ENCODE data around the gene MAP7D1.
"Not testable (repeated sequence)": the region's sequence is repeated elsewhere in the genome, so short reads cannot be mapped to it uniquely, and the experiment has no call there.

The MAP7D1 gene

DNA sequence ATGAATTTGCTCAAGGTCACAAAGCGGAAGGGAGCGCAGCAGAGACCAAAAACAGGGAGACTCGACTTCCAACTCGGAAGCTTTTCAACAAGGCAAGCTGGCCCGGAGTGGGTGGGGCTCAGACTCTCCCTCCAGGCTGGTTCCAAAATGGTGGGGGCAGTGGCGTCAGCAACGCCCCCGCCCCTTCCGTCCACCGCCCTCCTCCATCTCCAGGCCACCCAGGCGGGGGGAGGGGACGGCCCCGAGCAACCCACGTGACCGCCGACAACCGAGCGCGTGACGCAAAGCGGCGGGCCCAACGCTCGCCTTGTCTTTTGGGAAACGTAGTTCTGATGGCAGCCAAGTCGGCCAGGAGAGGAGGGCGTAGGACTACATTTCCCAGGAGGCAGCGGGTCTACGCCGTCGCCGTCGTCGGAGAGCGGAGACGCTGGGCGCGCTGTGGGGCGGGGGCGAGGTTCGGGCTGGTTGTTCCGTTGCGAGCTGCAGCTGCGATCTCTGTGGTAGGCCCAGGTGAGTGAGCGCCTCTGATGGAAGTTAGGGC is 68.1 kb downstream of the MAP7D1 start, which contains the start of gene THRAP3:
TSS of gene THRAP3 (plus strand) at position 448 of the 541 bp plus-strand sequence. CDS start 58,121 bp downstream, outside the sequence.
- FAIRE-seq (peak; percentile 98), DNase-seq (ENCODE audit: extremely low spot score, insufficient read length, low read depth) (peak; percentile 88)

DNA sequence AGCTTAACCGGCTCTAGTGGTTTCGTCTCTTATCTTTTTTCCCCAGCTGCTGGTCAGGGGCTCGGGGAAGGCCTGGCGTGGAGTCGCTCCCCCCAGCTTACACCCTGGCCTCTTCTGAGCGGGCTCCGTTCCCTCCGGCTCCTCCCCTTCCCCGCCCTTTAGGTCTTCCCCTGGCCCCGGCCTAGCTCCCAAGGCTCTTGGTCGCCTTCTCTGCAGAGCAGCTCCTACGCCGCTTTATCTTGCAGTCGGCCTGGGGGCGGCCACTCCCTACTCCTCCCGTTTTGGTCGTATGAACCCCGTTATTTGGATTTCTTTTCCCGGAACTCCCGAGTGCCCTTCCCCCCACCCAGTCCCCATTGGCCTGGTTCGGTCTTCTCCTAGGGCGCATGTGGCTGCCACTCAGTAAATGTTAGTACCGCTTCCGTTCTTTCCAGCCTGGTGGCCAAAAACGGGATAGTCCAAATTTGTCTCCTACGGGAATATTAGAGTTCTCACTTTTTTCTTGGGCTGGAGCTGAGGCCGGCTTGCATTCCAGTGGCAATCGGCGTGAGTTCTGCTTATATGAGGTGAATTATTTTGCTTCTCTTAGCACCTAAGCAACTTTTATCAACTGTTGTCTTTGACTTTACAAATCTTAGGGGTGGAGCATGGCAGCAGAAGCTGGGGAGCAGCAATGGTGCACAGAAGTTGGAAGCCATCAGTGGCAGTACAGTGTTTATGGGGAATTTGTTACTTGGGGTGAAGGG is 68.8 kb downstream of the MAP7D1 start:
- FAIRE-seq = peak; percentile 56
- DNase-seq (ENCODE audit: extremely low spot score, insufficient read length, low read depth) = peak; percentile 67

DNA sequence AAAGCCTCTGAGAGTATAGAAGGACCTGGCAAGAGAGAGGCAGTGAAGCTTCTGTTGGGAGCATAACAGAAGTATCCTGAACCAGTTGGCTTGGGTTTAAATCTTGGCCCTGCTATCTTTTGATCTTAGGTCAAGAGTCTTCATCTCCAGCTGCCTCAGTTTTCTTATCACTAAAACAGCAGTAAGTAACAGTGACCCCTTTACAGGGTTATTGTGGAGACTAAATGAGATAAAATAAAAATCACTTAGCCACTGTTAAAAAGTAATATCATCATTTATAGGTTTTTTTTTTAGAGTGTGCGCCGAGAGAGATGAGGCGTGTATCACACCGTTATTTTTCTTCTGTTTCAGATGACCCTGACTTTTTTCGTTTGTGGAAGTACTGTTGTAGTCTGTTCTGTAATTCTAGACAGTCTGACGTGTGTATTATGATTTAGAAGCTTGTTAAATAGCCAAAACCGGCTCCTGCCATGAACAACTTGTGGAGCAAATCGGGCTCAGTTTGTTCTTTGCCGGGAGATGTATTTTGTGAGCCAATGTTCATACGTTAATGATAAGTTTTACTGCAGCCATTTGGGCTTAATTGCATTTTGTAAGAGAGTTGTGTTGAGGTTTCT is 69.4 kb downstream of the MAP7D1 start:
- DNase-seq (ENCODE audit: extremely low spot score, insufficient read length, low read depth) (no peak), FAIRE-seq (no peak)

DNA sequence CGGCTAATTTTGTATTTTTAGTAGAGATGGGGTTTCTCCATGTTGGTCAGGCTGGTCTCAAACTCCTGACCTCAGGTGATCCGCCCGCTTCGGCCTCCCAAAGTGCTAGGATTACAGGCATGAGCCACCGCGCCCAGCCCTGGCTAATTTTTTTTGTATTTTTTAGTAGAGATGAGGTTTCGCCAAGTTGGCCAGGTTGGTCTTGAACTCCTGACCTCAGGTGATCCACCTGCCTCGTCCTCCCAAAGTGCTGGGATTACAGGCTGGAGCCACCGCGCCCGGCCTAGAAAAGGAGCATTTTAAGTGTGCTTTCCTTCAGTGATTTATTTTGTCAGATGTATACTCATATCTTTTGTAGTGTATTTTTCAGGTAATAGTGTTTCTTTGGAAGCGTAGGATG is 74.3 kb downstream of the MAP7D1 start:
- not testable (repeated sequence) for FAIRE-seq; DNase-seq (ENCODE audit: extremely low spot score, insufficient read length, low read depth)

All from GM18507 (cell line).